Amniotic epithelial cell (primary cell): Measurements from ENCODE around the gene ALDH1L1.

Source experiments
- DNase-seq: peaks from one replicate; pipeline ENCODE4 v3.0.0-alpha.2; 2010; ENCODE audit warnings: low read depth

The ALDH1L1 gene

GRCh38 chr3:126194713-126195305 is 14.4 kb upstream of the ALDH1L1 start:
- no peak for DNase-seq

- DNase-seq: no peak
Observed at GRCh38 chr3:126191246-126191645, 10.9 kb upstream of the ALDH1L1 start.

GRCh38 chr3:126187920-126188319 is 7.5 kb upstream of the ALDH1L1 start:
- DNase-seq: no peak

- DNase-seq: no peak
Observed at GRCh38 chr3:126186749-126187148, 6.4 kb upstream of the ALDH1L1 start.

GRCh38 chr3:126186271-126186670 is 5.9 kb upstream of the ALDH1L1 start:
- no peak for DNase-seq

- no peak for DNase-seq
Observed at GRCh38 chr3:126184465-126185000, 4.1 kb upstream of the ALDH1L1 start.

- DNase-seq: no peak
Observed at GRCh38 chr3:126181398-126181725, 976 bp upstream of the ALDH1L1 start.

GRCh38 chr3:126179825-126180476 is 435 bp downstream of the ALDH1L1 start:
- DNase-seq: no peak

- no peak for DNase-seq
Observed at GRCh38 chr3:126170073-126170777, 10.2 kb downstream of the ALDH1L1 start.

- DNase-seq: no peak
Observed at GRCh38 chr3:126167566-126167965, 12.8 kb downstream of the ALDH1L1 start.

GRCh38 chr3:126166009-126166408 is 14.4 kb downstream of the ALDH1L1 start:
- DNase-seq: no peak

- no peak for DNase-seq
Observed at GRCh38 chr3:126161309-126161708, 19.1 kb downstream of the ALDH1L1 start.

GRCh38 chr3:126160243-126161210 is 19.9 kb downstream of the ALDH1L1 start:
- DNase-seq: no peak

- no peak for DNase-seq
Observed at GRCh38 chr3:126159476-126159875, 20.9 kb downstream of the ALDH1L1 start.

GRCh38 chr3:126158912-126159454 is 21.4 kb downstream of the ALDH1L1 start:
- DNase-seq: no peak

- DNase-seq: no peak
Observed at GRCh38 chr3:126158016-126158911, 22.1 kb downstream of the ALDH1L1 start.

- DNase-seq: no peak
Observed at GRCh38 chr3:126157083-126157768, 23.2 kb downstream of the ALDH1L1 start.

- DNase-seq: no peak
Observed at GRCh38 chr3:126156468-126156867, 23.9 kb downstream of the ALDH1L1 start.

- DNase-seq: no peak
Observed at GRCh38 chr3:126155819-126156218, 24.6 kb downstream of the ALDH1L1 start.

- DNase-seq: no peak
Observed at GRCh38 chr3:126155280-126155640, 25.1 kb downstream of the ALDH1L1 start.
